ENCODE measurements around the gene VIT.

Gene VIT

GRCh38 chr2:36696533-36696932 lies at the start of gene VIT:
Gene VIT (plus strand): TSS chr2:36696707. CDS start chr2:36716371, 19,664 bp downstream.
- no peak for FAIRE-seq

DNA sequence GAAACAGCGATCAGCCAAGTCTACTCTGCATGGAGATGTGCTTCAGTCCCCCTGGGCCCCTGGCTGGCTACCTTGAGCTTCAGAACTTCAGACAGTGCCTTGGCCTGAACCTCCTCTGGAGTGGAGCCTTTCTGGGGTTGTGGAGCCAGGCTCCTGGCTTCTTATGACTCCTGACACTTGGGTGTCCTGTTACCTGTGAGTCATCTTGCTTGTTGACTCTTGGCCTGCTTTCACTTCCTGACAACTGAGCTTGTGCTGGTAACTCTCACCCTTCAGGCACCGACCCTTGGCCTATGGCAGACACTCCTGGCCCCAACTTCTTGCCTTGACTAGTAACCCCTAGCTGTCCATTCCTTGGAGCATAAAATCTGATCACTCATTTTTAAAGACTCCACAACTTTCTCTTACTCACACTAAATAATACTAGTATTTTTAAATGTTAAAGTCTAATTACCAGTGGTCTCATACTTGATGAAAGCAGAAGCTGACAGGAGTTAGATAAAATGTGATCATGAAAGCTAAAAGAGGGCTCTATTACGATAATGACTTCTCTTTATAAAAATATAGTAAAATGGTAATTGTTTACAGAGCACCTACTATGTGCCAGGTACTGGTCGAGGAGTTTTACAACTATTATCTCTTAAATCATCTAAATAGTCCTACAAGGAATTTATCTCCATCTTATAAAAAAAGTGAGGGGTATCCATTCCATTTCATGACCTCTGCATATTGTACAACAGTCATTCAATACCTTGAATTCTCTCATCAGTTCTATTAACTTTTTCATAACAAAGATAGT lies 46.3 kb upstream of the VIT start:
- no peak for FAIRE-seq

GRCh38 chr2:36653155-36653554 lies 43.4 kb upstream of the VIT start:
- no peak for FAIRE-seq

- no peak for FAIRE-seq
Measured at GRCh38 chr2:36653967-36654694, 42.4 kb upstream of the VIT start.

DNA sequence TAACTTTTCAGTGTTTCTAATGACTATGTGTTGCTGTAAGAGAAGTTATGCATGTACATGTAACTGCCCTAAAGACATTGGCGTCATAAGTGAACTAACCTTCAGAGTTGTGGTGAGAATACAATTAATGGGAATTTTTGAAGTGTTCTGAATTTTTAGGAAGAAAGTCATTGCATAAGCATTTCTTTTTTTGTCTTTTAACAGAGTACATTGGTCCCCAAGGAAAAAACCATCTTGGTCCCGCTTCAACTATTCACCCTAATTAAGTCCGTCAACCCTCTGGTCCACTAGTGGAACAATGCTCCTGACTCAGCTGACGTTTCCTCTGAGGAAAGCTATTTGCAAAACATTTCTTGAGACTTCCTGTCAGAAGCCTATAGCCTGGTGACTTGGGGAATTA lies 41.1 kb upstream of the VIT start:
- no peak for FAIRE-seq

DNA sequence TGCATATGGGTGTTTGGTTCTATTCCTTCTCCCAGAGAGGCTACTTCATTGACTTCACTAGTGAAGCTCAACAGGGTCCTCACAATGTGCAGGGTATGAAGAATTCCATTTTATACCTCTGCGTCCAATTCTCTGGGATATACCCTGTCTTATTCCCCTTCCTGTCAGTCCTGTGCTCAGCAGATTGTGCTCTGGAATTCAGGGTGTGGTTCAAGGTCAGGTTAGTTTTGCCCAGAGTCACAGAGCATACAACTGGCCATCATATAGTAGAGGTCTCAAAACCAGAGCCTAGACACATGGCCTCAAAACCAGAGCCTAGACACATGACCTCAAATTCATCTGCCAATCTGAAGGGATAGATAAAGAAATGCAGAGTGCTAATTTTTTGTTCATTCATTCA lies 38.8 kb upstream of the VIT start:
- FAIRE-seq, result no peak

GRCh38 chr2:36658277-36658748 lies 38.2 kb upstream of the VIT start:
- FAIRE-seq, result no peak

- no peak for FAIRE-seq
Measured at GRCh38 chr2:36659218-36659617, 37.3 kb upstream of the VIT start.

DNA sequence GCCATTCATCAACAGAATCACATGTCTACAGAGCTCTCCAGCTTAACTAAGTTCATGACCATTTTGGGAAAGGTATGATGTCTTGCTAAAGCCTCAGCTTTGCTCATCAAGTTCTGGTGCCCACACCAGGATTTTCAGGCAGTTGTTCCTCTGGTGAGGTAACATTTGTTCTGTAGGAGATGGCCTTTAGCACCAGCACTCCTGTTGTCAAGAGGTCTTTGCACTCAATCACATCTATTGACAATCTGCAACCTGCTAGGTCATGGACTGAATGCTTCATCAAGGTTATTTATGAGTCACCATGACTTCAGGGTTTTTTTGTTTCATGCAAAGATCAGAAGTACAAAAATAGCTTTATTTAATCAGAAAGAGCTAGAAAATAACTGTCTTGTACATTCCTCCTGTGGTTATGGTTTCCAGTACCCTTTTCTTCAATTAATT lies 36.6 kb upstream of the VIT start:
- no peak for FAIRE-seq

DNA sequence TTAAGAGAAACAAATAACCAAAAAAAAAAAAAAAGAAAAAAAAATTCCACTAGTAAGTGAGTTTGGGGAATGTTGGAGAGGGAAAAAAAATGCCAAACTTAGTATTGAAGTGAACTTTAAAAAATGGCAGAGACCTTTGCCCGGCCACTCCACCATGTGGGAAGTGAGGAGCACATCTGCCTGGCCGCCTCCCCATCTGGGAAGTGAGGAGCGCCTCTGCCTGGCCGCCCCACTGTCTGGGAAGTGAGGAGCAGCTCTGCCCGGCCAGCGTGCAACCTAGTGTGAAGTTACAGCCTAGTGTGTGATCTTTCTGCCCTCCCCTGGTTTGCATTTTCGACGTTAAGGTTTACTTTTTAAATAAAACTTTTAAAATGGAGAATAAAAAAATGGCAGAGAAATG lies 33.9 kb upstream of the VIT start:
- FAIRE-seq, result no peak

GRCh38 chr2:36663295-36663694 lies 33.2 kb upstream of the VIT start:
- no peak for FAIRE-seq

GRCh38 chr2:36663851-36664695 lies 32.4 kb upstream of the VIT start:
- peak; percentile 31 for FAIRE-seq

GRCh38 chr2:36664696-36665076 lies 31.8 kb upstream of the VIT start:
- no peak for FAIRE-seq

DNA sequence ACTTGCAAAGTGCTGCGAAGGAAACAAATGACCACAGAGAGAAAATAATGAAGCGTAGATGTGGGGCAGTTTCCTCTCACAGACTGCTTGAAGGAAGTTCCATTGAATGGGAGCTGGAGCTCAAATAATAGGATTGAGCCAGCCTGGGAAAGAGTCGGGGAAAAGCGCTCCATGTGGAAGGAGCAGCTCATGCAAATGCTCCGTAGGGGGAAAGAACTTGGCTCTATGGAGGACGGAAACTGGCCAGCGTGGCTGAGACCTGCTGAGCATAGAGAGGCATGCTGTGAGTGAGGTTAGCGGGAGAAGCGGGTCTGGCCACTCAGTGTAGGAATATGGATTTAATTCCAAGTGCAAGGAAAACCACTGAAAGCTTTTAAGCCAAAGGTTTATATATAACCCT lies 28.6 kb upstream of the VIT start:
- FAIRE-seq, result no peak

- FAIRE-seq, result no peak
Measured at GRCh38 chr2:36670881-36671595, 25.5 kb upstream of the VIT start.

- FAIRE-seq, result no peak
Measured at GRCh38 chr2:36671731-36672130, 24.8 kb upstream of the VIT start.

DNA sequence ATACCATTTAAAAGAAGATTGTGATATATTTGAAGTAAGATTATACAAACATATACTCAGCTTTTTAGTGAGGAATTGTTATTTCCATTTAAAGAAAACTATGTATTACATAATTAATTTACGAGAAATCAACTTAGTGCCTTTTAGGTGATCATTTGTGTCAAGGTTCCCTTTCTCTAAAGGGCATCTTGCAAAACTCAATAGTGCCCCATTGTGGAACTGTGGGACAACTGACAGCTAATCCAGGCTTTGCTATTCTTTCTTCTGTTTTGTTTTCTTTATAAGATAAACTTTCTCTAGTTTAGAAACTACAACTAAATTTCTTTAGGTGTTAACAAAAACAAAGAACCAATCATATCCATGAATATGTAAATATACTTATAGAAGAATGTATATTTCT lies 24.3 kb upstream of the VIT start:
- FAIRE-seq, result no peak

DNA sequence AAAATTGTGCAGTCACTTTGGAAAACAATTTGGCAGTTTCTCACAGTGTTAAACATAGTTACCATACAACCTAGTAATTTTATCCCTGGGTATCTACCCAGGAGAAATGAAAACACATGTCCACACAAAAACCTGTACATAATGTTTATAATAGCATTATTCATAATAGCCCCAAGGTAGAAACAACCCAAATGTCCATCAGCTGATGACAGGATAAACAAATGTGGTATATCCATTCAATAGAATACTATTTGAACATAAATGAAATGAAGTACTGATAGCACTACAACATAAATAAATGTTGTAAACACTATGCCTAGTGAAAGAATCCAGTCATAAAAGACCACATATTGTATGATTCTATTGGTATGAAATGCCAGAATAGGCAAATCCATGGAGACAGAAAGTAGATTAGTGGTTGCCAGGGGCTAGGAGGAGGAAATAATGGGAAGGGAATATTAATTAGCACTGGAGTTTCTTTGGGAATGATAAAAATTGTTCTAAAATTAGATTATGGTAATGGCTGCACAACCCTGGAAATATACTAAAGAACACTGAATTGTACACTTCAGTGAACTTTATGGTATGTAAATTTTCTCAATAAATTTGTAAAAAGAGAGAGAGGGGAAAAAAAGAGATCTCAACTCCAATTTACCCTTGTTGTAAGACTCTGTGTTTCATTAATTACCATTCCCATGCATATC lies 20.8 kb upstream of the VIT start:
- FAIRE-seq, result no peak

GRCh38 chr2:36676364-36676763 lies 20.1 kb upstream of the VIT start:
- FAIRE-seq, result no peak

DNA sequence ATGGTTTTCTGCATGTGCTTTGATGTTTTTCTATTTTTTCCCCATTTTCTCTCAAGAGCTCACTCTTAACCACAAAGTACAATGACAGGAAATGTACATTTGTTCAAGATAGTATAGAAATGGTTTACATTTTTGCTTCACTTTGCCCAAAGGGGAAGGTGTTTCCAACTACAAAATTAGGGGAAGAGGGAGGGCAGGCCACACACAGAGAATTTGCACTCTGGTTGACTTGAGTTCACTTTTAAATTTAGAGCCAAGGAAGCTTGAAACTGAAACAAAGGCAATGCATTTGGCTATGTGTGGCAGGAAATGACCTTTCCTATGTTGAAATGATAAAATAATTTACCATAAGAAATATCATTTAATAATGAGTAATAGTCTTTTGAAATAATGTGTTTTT lies 19.1 kb upstream of the VIT start:
- no peak for FAIRE-seq

DNA sequence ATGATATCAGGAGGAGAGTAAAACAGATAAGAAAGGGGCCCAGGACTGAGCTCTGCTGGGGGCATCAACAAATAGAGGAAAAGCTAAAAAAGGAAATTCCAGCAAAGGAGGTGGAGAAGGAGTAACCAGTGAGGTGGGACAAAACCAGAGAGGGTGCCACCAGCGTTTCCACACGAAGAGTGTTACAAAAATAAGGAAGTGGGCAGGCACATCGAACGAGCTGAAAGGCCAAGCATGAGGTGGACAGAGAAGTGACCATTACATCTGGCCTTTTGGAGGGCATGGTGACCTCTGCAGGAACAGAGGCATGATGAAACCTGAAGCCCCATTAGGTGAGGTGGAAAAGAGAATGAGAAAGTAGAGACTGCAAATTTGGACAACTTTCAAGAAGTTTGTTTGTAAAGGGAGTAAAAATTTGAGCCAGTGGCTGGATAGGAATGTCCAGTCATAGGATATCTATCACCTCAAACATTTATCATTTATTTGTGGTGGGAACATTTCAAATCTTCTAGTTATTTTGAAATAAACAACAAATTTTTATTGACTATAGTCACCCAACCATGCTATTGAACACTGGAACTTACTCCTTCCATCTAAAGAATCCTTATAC lies 18.4 kb upstream of the VIT start:
- FAIRE-seq, result no peak
